ENCODE measurements around the gene ARID4B. TPM values are rescaled to one million over a fixed set of nuclear protein-coding genes. Genes with fewer than 3 reads are reported as not detected.
A peak's percentile ranks its signal among the peaks of the same experiment; 100 is the strongest.
"Not testable (repeated sequence)": the region's sequence is repeated elsewhere in the genome, so short reads cannot be mapped to it uniquely, and the experiment has no call there.

ARID4B gene
- total RNA-seq, 1 experiment from 2014 or later, result 48.7 TPM

DNA sequence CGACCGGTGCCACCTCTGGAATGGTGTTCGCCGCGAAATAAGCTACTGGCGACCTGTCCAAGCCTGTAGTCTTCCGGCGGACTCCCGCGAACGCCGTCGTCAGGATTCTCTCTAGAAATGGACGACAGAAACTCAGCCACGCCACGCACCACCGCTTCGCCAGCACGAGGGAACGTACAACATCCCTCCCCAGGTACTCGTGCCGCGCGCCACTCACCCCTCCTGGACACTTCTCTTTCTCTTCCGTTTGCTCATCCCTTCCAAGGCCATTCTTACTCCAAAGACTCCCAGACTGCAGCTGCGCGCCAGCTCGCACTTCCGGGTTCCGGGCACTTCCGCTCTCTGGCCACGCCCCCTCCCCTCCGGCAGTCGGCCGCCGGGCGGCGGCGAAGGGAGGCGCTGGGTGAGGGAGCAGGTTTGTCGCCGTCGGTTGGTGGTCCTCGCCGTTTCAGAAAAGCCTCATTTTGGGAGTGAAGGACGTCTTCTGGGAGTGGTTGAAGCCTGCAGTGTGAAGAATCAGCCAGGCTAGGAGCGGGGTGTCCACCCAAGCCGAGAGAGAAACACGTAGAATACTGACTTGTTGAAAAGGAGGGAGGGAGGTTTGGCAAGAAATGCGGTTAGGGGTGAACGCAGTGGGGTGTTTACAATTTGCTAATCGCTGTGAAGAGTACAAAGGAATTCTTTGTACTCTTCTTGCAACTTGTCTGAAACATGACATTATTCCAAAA, 166.9 kb downstream of the ARID4B start, which contains the start of gene RBM34:
Gene RBM34 (minus strand): TSS at position 294 of the 728 bp plus-strand sequence. CDS start 24 bp downstream, at position 270.
- Mint-ChIP-seq H3K9me3 (ENCODE audit: unreplicated experiment) (no peaks in the 10 kb centered on the region), H3K4me3 (ENCODE audit: unreplicated experiment) (peak within 1 kb of the TSS; percentile 84), H3K4me1 (ENCODE audit: insufficient read depth, unreplicated experiment) (peaks cover 14% of the 10 kb centered on the region), H3K27ac (ENCODE audit: low read depth, unreplicated experiment) (peak within 1 kb of the TSS; percentile 95), H3K36me3 (ENCODE audit: insufficient read depth, unreplicated experiment) (peaks cover 16% of the 10 kb centered on the region), H3K27me3 (ENCODE audit: insufficient read depth, unreplicated experiment) (no peaks in the 10 kb centered on the region)
- BruUV-seq (replicated peaks), result no TSS peak
- peak; percentile 97 for DNase-seq (ENCODE audit: unreplicated experiment)
- TF ChIP-seq CTCF (IDR thresholded peaks at IDR 0.05; ENCODE audit: unreplicated experiment), result no peak
- CTCF ChIA-PET, result interaction anchor here (0.5 to 3.5 kb wide), 10 partner anchors 12 to 435 kb away, joined by 3 to 15 read pairs (median 4); no protein-coding TSS in a partner anchor
- intact Hi-C loops (cut with micrococcal nuclease), result loop anchor here (1.0 to 10.0 kb wide), 4 partner anchors 57 to 686 kb away; partner anchors contain the start of genes ARID4B, GGPS1 and TARBP1
- POLR2A ChIA-PET, result interaction anchor here (0.5 to 7.8 kb wide), 62 partner anchors 10 to 1786 kb away, joined by 3 to 131 read pairs (median 6); partner anchors contain the start of genes ARID4B, B3GALNT2, COA6 and GGPS1

- DNase-seq (ENCODE audit: unreplicated experiment), result peak; percentile 79
- ChIA-PET CTCF (interaction anchor here (0.7 to 3.5 kb wide), 10 partner anchors 9 to 346 kb away, joined by 3 to 15 read pairs (median 4); no protein-coding TSS in a partner anchor), POLR2A (interaction anchor here (0.5 to 7.8 kb wide), 60 partner anchors 10 to 787 kb away, joined by 3 to 131 read pairs (median 6); partner anchors contain the start of genes ARID4B, B3GALNT2, COA6 and GGPS1)
- no peaks in the 10 kb centered on the region for H3K9me3 Mint-ChIP-seq (ENCODE audit: unreplicated experiment)
- H3K27ac Mint-ChIP-seq (ENCODE audit: low read depth, unreplicated experiment), result peak overlapping the region; percentile 95
- TSS peak; percentile 77 for BruUV-seq (replicated peaks)
- peaks cover 14% of the 10 kb centered on the region for H3K4me1 Mint-ChIP-seq (ENCODE audit: insufficient read depth, unreplicated experiment)
- H3K36me3 Mint-ChIP-seq (ENCODE audit: insufficient read depth, unreplicated experiment), result peaks cover 10% of the 10 kb centered on the region
- H3K4me3 Mint-ChIP-seq (ENCODE audit: unreplicated experiment), result peak overlapping the region; percentile 84
- H3K27me3 Mint-ChIP-seq (ENCODE audit: insufficient read depth, unreplicated experiment), result no peaks in the 10 kb centered on the region
- TF ChIP-seq CTCF (IDR thresholded peaks at IDR 0.05; ENCODE audit: unreplicated experiment), result no peak
- intact Hi-C loops (cut with micrococcal nuclease), result loop anchor here (2.0 to 10.0 kb wide), 2 partner anchors 168 to 686 kb away; partner anchors contain the start of genes ARID4B, GGPS1 and TARBP1
Measured at GRCh38 chr1:235160383-235160956, 167.5 kb downstream of the ARID4B start.

DNA sequence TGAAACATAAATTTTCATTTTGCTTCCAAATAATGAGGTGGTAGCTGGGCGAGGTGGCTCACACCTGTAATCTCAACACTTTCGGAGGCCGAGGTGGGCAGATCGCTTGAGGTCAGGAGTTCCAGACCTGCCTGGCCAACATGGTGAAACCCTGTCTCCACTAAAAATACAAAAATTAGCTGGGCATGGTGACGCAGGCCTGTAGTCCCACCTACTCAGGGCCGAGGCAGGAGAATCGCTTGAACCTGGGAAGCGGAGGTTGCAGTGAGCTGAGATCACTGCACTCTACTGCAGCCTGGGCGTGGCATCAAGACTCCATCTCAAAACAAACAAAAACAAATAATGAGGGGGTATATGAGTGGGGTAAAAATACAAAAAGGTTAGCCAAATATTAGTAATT, 168.0 kb downstream of the ARID4B start:
- DNase-seq (ENCODE audit: unreplicated experiment), result peak; percentile 30
- BruUV-seq (replicated peaks); H3K27me3 Mint-ChIP-seq (ENCODE audit: insufficient read depth, unreplicated experiment); H3K36me3 Mint-ChIP-seq (ENCODE audit: insufficient read depth, unreplicated experiment); H3K9me3 Mint-ChIP-seq (ENCODE audit: unreplicated experiment): not testable (repeated sequence)
- Mint-ChIP-seq H3K27ac (ENCODE audit: low read depth, unreplicated experiment) (peak overlapping the region; percentile 95), H3K4me3 (ENCODE audit: unreplicated experiment) (peak overlapping the region; percentile 84), H3K4me1 (ENCODE audit: insufficient read depth, unreplicated experiment) (peaks cover 14% of the 10 kb centered on the region)
- POLR2A ChIA-PET, result interaction anchor here (0.8 to 7.8 kb wide), 10 partner anchors 8 to 343 kb away, joined by 3 to 131 read pairs (median 6); partner anchors contain the start of gene TOMM20
- CTCF ChIA-PET, result interaction anchor here (0.6 to 3.5 kb wide), 7 partner anchors 9 to 617 kb away, joined by 3 to 15 read pairs (median 3); no protein-coding TSS in a partner anchor
- intact Hi-C loops (cut with micrococcal nuclease), result loop anchor here (2.0 to 10.0 kb wide), 2 partner anchors 169 to 685 kb away; partner anchors contain the start of genes ARID4B, GGPS1 and TARBP1

GRCh38 chr1:235159284-235159683, 168.7 kb downstream of the ARID4B start:
- H3K27ac Mint-ChIP-seq (ENCODE audit: low read depth, unreplicated experiment); DNase-seq (ENCODE audit: unreplicated experiment); BruUV-seq (replicated peaks); H3K27me3 Mint-ChIP-seq (ENCODE audit: insufficient read depth, unreplicated experiment); intact Hi-C loops (cut with micrococcal nuclease); H3K36me3 Mint-ChIP-seq (ENCODE audit: insufficient read depth, unreplicated experiment); H3K9me3 Mint-ChIP-seq (ENCODE audit: unreplicated experiment): not testable (repeated sequence)
- ChIA-PET POLR2A (interaction anchor here (0.6 to 7.8 kb wide), 9 partner anchors 9 to 543 kb away, joined by 3 to 131 read pairs (median 5); partner anchors contain the start of gene TOMM20), CTCF (interaction anchor here (0.6 to 3.5 kb wide), 8 partner anchors 8 to 617 kb away, joined by 3 to 15 read pairs (median 3); no protein-coding TSS in a partner anchor)
- peaks cover 14% of the 10 kb centered on the region for H3K4me1 Mint-ChIP-seq (ENCODE audit: insufficient read depth, unreplicated experiment)
- peak overlapping the region; percentile 84 for H3K4me3 Mint-ChIP-seq (ENCODE audit: unreplicated experiment)

All from MCF 10A (cell line).